NB4 (cell line): Measurements from ENCODE around the gene CLIC1.

ENCODE experiments used
- DNase-seq: peaks from one replicate; pipeline ENCODE4 v3.0.0; 2010; ENCODE audit warnings: low read depth
- H3K4me3 ChIP-seq: one replicate; pipeline ENCODE4 v1.5.1; 2011; ENCODE audit warnings: mild to moderate bottlenecking, low read depth, low read length, moderate library complexity
- CTCF ChIP-seq: IDR thresholded peaks from one replicate; pipeline ENCODE4 v1.5.1; 2012; ENCODE audit warnings: low read depth, low read length
- MAX ChIP-seq: IDR thresholded peaks from 2 replicates; pipeline ENCODE4 v1.6.1; 2011; ENCODE audit warnings: low read depth, low read length
- MYC ChIP-seq: IDR thresholded peaks from 2 replicates; pipeline ENCODE4 v1.6.1; 2011; ENCODE audit warnings: low read depth, low read length
- POLR2A ChIP-seq: IDR thresholded peaks from 2 replicates; pipeline ENCODE4 v1.6.1; 2011; ENCODE audit warnings: mild to moderate bottlenecking; ENCODE audit not compliant: insufficient read length; ENCODE audit errors: extremely low read depth

The CLIC1 gene

GRCh38 chr6:31736021-31736767, at the start of gene CLIC1:
Gene CLIC1 (minus strand): TSS chr6:31736530. CDS start chr6:31736300, 230 bp downstream.
- peak; percentile 99 for DNase-seq
- H3K4me3 ChIP-seq = peak within 1 kb of the TSS; percentile 100

GRCh38 chr6:31785475-31785874, 49.1 kb upstream of the CLIC1 start:
- no peak for DNase-seq
- H3K4me3 ChIP-seq = no peak overlapping the region
- TF ChIP-seq POLR2A (no peak), MYC (no peak), CTCF (no peak), MAX (no peak)

More at GRCh38 chr6:31736021-31736767, at the start of gene CLIC1:
- TF ChIP-seq MYC (peak; percentile 57), CTCF (no peak), POLR2A (peak; percentile 87), MAX (peak; percentile 20; the same call in 1 of the 2 replicates)

GRCh38 chr6:31784098-31784925, 48.0 kb upstream of the CLIC1 start:
- no peak overlapping the region for H3K4me3 ChIP-seq
- TF ChIP-seq MYC (no peak), MAX (no peak), POLR2A (no peak), CTCF (no peak)
- no peak for DNase-seq

- no peak for DNase-seq
- no peak overlapping the region for H3K4me3 ChIP-seq
- TF ChIP-seq MYC (no peak), MAX (no peak), CTCF (no peak), POLR2A (no peak)
Observed at GRCh38 chr6:31782126-31782855, 46.0 kb upstream of the CLIC1 start.
